Measurements from ENCODE around the gene SIRPG. TPM values are rescaled to one million over a fixed set of nuclear protein-coding genes. Genes with fewer than 3 reads are reported as not detected.
"Not testable (repeated sequence)": the region's sequence is repeated elsewhere in the genome, so short reads cannot be mapped to it uniquely, and the experiment has no call there.

SIRPG gene
- total RNA-seq, 1 experiment from 2014 or later: not detected

DNA sequence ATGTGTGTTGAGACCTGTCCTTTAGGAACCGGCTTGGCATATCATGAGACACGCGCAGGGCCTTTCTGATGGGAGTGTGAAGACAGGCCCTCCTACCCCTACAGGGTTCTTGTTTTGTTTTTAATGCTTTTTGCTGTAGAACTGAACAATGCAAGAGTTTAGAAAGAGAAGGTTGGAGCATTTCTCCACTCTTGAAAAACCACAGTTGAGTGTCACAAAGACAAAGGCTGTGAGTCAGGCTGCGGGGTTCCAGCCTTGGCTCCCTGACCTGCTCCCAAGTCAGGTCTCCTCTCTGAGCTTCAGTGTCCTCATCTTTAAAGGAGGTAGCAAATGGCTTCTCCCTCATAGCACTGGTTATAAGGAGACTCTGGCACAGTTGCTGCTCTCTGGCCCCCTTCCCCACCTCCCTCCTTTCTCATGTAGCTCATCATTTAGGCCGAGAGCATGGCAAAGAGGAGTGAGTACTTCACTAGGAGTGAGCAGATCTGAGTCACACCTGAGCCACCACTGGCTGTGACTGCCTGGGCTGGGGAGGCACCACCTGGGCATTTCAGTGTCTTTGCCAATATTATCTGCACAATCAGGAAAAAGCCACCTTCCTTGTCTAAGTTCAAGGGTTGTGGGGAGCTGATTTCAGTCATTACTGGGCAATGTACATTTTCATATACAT, 48.8 kb downstream of the SIRPG start:
- H4K91ac ChIP-seq (ENCODE audit: insufficient read length, low read depth, low read length); H3K4ac ChIP-seq (ENCODE audit: low read depth, low read length); H3K4me3 Mint-ChIP-seq; H3K4me2 ChIP-seq (ENCODE audit: insufficient read depth, insufficient read length, low read length); H3K36me3 Mint-ChIP-seq (ENCODE audit: insufficient read depth in 1 of 3, low read depth in 3 of 3); H3K9ac ChIP-seq (ENCODE audit: extremely low read depth, insufficient read length, low read length); H2BK5ac ChIP-seq (ENCODE audit: insufficient read length, low read length); H3K79me2 ChIP-seq (ENCODE audit: insufficient read depth, low read length); H3K4me1 ChIP-seq (ENCODE audit: insufficient read depth, low read length); H3K23ac ChIP-seq (ENCODE audit: insufficient read length, low read depth, low read length); H3K23me2 ChIP-seq (ENCODE audit: insufficient read length, low read depth, low read length, poor library complexity, severe bottlenecking); H2AK5ac ChIP-seq (ENCODE audit: insufficient read length, low read length); H3K18ac ChIP-seq (ENCODE audit: insufficient read length, low read depth, low read length); H2AFZ ChIP-seq (ENCODE audit: low read length); H3K14ac ChIP-seq (ENCODE audit: insufficient read depth, low read length); H3K27me3 ChIP-seq (ENCODE audit: insufficient read depth, low read length); H4K8ac ChIP-seq (replicated peaks; ENCODE audit: insufficient read length, low read depth, low read length); H3T11ph ChIP-seq (ENCODE audit: low read length); H3K9me3 Mint-ChIP-seq; H3K4me1 Mint-ChIP-seq; H2BK12ac ChIP-seq (ENCODE audit: insufficient read length, low read depth, low read length); H2BK120ac ChIP-seq (ENCODE audit: low read depth, low read length, poor library complexity, severe bottlenecking); H4K20me1 ChIP-seq (ENCODE audit: control insufficient read depth, insufficient read depth, insufficient read length); H3K27ac ChIP-seq (ENCODE audit: insufficient read length, low read depth, low read length); H4K5ac ChIP-seq (ENCODE audit: insufficient read length, low read depth, low read length); H3K9me3 ChIP-seq (ENCODE audit: control insufficient read depth, low read depth, low read length); H2BK15ac ChIP-seq (ENCODE audit: low read depth, low read length); H3K27me3 Mint-ChIP-seq (ENCODE audit: low read depth); H2BK20ac ChIP-seq (ENCODE audit: low read depth, low read length, poor library complexity, severe bottlenecking); H3K56ac ChIP-seq (ENCODE audit: insufficient read length, low read depth, low read length); DNase-seq; H3K79me1 ChIP-seq (ENCODE audit: insufficient read depth, low read depth, low read length, poor library complexity, severe bottlenecking); H3K27ac Mint-ChIP-seq: not testable (repeated sequence)
- WGBS (ENCODE audit: extremely low coverage, insufficient read length, low lambda C conversion rate): no CpG with 5 or more reads among the region's 5 CpGs

All from H9 (cell line).